Parathyroid adenoma (tissue), 2 donors: ENCODE data around the gene MAP4.

ENCODE experiments used
- H2AFZ ChIP-seq: fragments of 300-600 bp; sonication (generic); one replicate; pipeline ENCODE4 v1.7.0; 2017; ENCODE audit warnings: antibody characterized with exemption, mild to moderate bottlenecking
- H3K27ac ChIP-seq: fragments of 300-600 bp; sonication (generic); one replicate; pipeline ENCODE4 v1.7.0; 2017
- H3K27me3 ChIP-seq: fragments of 300-600 bp; sonication (generic); one replicate; pipeline ENCODE4 v1.7.0; 2017; ENCODE audit warnings: low read length; ENCODE audit not compliant: control insufficient read depth, insufficient read depth
- H3K36me3 ChIP-seq: fragments of 300-600 bp; sonication (generic); one replicate; pipeline ENCODE4 v1.7.0; 2017; ENCODE audit warnings: low read length; ENCODE audit not compliant: control insufficient read depth, insufficient read depth
- H3K4me1 ChIP-seq: fragments of 300-600 bp; sonication (generic); one replicate; pipeline ENCODE4 v1.7.0; 2017; ENCODE audit warnings: control low read depth
- H3K4me2 ChIP-seq: fragments of 300-600 bp; sonication (generic); one replicate; pipeline ENCODE4 v1.7.0; 2017; ENCODE audit warnings: low read length
- H3K4me3 ChIP-seq: fragments of 300-600 bp; sonication (generic); one replicate; pipeline ENCODE4 v1.7.0; 2017; ENCODE audit warnings: low read depth, low read length
- H3K79me2 ChIP-seq: fragments of 300-600 bp; sonication (generic); one replicate; pipeline ENCODE4 v1.7.0; 2017; ENCODE audit warnings: control low read depth
- H3K9ac ChIP-seq: fragments of 300-600 bp; sonication (generic); one replicate; pipeline ENCODE4 v1.7.0; 2017; ENCODE audit warnings: mild to moderate bottlenecking
- H3K9me3 ChIP-seq: fragments of 300-600 bp; sonication (generic); one replicate; pipeline ENCODE4 v1.7.0; 2017; ENCODE audit warnings: low read length; ENCODE audit not compliant: control insufficient read depth
- TF ChIP-seq, protein P1 (sequence below): fragments of 300-600 bp; sonication (generic); IDR thresholded peaks from one replicate; pipeline ENCODE4 v1.7.0; 2017; ENCODE audit warnings: antibody characterized with exemption, mild to moderate bottlenecking
- donor health status: primary hyperparathyroidism.

The MAP4 gene

GRCh38 chr3:47980795-47981194 lies 35.4 kb downstream of the MAP4 start:
- H3K9me3 ChIP-seq: no peaks in the 10 kb centered on the region
- no peak overlapping the region for H2AFZ ChIP-seq
- H3K27me3 ChIP-seq: no peaks in the 10 kb centered on the region
- no peaks in the 10 kb centered on the region for H3K36me3 ChIP-seq
- no peak overlapping the region for H3K9ac ChIP-seq
- no peak overlapping the region for H3K27ac ChIP-seq
- no peak overlapping the region for H3K4me3 ChIP-seq
- no peaks in the 10 kb centered on the region for H3K4me1 ChIP-seq
- no peak overlapping the region for H3K4me2 ChIP-seq
- H3K79me2 ChIP-seq: no peaks in the 10 kb centered on the region
- TF ChIP-seq, protein P1, sequence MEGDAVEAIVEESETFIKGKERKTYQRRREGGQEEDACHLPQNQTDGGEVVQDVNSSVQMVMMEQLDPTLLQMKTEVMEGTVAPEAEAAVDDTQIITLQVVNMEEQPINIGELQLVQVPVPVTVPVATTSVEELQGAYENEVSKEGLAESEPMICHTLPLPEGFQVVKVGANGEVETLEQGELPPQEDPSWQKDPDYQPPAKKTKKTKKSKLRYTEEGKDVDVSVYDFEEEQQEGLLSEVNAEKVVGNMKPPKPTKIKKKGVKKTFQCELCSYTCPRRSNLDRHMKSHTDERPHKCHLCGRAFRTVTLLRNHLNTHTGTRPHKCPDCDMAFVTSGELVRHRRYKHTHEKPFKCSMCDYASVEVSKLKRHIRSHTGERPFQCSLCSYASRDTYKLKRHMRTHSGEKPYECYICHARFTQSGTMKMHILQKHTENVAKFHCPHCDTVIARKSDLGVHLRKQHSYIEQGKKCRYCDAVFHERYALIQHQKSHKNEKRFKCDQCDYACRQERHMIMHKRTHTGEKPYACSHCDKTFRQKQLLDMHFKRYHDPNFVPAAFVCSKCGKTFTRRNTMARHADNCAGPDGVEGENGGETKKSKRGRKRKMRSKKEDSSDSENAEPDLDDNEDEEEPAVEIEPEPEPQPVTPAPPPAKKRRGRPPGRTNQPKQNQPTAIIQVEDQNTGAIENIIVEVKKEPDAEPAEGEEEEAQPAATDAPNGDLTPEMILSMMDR: no peak

GRCh38 chr3:47979070-47979469 lies 37.1 kb downstream of the MAP4 start:
- no peaks in the 10 kb centered on the region for H3K9me3 ChIP-seq

DNA sequence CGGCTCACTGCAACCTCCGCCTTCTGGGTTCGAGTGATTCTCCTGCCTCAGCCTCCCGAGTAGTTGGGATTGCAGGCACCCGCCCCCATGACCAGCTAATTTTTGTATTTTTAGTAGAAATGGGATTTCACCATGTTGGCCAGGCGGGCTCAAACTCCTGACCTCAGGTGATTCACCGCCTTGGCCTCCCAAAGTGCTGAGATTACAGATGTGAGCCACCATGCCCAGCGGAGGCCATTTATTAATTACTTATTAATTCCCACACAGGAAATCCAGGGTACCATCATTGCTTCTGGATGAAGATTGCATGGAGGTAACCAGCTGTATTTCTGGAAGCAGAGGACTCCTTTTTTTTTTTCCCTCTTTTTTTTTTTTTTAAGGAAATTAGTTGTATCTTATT lies 37.8 kb downstream of the MAP4 start:
- H3K36me3 ChIP-seq: no peaks in the 10 kb centered on the region
- H3K9ac ChIP-seq: no peak overlapping the region
- no peak overlapping the region for H2AFZ ChIP-seq
- H3K4me1 ChIP-seq: no peaks in the 10 kb centered on the region
- no peak overlapping the region for H3K4me2 ChIP-seq
- no peak overlapping the region for H3K27ac ChIP-seq
- H3K4me3 ChIP-seq: no peak overlapping the region
- H3K9me3 ChIP-seq: no peaks in the 10 kb centered on the region
- H3K79me2 ChIP-seq: no peaks in the 10 kb centered on the region
- no peaks in the 10 kb centered on the region for H3K27me3 ChIP-seq
- TF ChIP-seq, protein P1: no peak

More at GRCh38 chr3:47979070-47979469, 37.1 kb downstream of the MAP4 start:
- H3K27ac ChIP-seq: no peak overlapping the region
- no peaks in the 10 kb centered on the region for H3K36me3 ChIP-seq
- no peak overlapping the region for H3K4me2 ChIP-seq
- no peak overlapping the region for H3K9ac ChIP-seq
- no peaks in the 10 kb centered on the region for H3K27me3 ChIP-seq
- H3K79me2 ChIP-seq: no peaks in the 10 kb centered on the region
- no peak overlapping the region for H3K4me3 ChIP-seq
- no peak overlapping the region for H2AFZ ChIP-seq
- TF ChIP-seq, protein P1: no peak
- no peaks in the 10 kb centered on the region for H3K4me1 ChIP-seq

DNA sequence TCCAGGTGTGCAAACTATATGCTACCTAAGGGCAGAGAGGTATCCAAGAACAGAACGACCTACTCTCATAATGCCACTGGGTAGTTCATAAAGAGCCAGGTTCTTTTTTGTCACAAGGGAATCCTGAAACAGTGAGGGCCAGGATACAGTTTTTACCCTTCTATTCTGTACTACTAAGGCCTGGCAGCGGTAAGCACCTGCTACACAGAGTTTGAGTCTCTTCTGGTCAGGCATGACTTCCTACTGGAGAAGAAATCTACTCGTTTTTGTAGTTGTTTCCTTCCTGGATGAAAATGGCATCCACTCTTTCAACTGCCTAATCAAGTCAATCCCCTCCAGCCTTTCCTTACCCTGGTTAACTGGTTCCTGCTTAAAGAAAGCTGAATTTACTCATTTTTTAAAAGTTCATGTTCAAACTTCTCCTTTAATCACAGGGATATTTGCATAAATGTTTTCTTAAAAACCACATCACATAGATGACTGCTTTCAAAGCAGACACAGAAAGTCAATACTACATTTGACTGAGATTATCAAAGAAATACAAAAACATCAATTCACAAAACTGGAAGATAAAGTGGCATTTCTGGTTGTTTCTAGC lies 40.0 kb downstream of the MAP4 start:
- H3K36me3 ChIP-seq: no peaks in the 10 kb centered on the region
- H3K9me3 ChIP-seq: no peaks in the 10 kb centered on the region
- no peaks in the 10 kb centered on the region for H3K79me2 ChIP-seq
- no peak overlapping the region for H2AFZ ChIP-seq
- H3K27ac ChIP-seq: no peak overlapping the region
- H3K9ac ChIP-seq: no peak overlapping the region
- H3K4me2 ChIP-seq: no peak overlapping the region
- no peaks in the 10 kb centered on the region for H3K27me3 ChIP-seq
- TF ChIP-seq, protein P1: no peak
- H3K4me1 ChIP-seq: no peaks in the 10 kb centered on the region
- H3K4me3 ChIP-seq: no peak overlapping the region

DNA sequence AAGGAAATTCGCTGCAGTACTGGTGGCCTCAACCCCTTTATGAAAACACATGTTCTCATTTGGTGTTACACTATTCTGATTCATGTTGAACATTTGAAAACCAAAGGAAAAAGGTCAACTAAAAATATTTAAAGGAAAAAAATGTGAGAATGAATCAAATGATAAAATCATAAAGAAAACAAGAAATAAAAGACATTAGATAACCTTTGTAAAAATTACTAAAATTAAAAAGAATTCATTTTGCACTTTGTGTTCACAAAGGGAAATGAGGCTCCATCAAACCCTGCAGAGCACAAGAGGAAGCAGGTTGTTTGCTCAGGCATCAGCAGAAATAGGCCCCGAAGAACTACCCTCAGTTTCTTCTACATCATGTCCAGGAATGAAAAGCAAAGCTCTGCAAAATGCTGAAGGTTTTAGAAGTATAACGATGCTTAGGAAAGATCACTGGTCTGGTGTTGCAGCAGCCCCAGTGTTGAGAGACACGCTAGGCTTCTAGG lies 41.2 kb downstream of the MAP4 start:
- no peaks in the 10 kb centered on the region for H3K4me1 ChIP-seq
- no peak overlapping the region for H3K4me3 ChIP-seq
- no peaks in the 10 kb centered on the region for H3K36me3 ChIP-seq
- no peak overlapping the region for H3K4me2 ChIP-seq
- H3K79me2 ChIP-seq: no peaks in the 10 kb centered on the region
- TF ChIP-seq, protein P1: no peak
- H3K9ac ChIP-seq: no peak overlapping the region
- no peak overlapping the region for H3K27ac ChIP-seq
- no peaks in the 10 kb centered on the region for H3K9me3 ChIP-seq
- H2AFZ ChIP-seq: no peak overlapping the region
- no peaks in the 10 kb centered on the region for H3K27me3 ChIP-seq
